Stimulated activated CD4-positive, alpha-beta T cell treated with anti-CD3 and anti-CD28 coated beads, Interleukin-1b, Interleukin-23, amount 100 ng/mL, for 4 hours (primary cell): Measurements from ENCODE around the gene GXYLT2.

Experiments used
- DNase-seq, 2 donors: peaks; one replicate each; pipeline ENCODE4 v3.0.0-alpha.2; 2020; ENCODE audit warnings: low read depth in 2 of 2

GXYLT2 gene

GRCh38 chr3:73010158-73010557, 122.3 kb downstream of the GXYLT2 start:
- DNase-seq = no peak

- DNase-seq = no peak
Observed at GRCh38 chr3:73018298-73018697, 130.5 kb downstream of the GXYLT2 start.

- no peak for DNase-seq
Observed at GRCh38 chr3:73018790-73019441, 131.1 kb downstream of the GXYLT2 start.

- no peak for DNase-seq
Observed at GRCh38 chr3:73021301-73021835, 133.5 kb downstream of the GXYLT2 start.

GRCh38 chr3:73024836-73025235, 137.0 kb downstream of the GXYLT2 start:
- no peak for DNase-seq

- DNase-seq = no peak
Observed at GRCh38 chr3:73026111-73026759, 138.4 kb downstream of the GXYLT2 start.
